H1 (cell line): Measurements from ENCODE around the gene TUBGCP6.

ENCODE experiments used
- ATF2 ChIP-seq: IDR thresholded peaks from 2 replicates; pipeline ENCODE4 v1.6.1; 2012; ENCODE audit warnings: low read length, inconsistent platforms
- CBX8 ChIP-seq: fragments of 300-800, 300-1000 bp; sonication (generic); IDR thresholded peaks from 2 replicates; pipeline ENCODE4 v1.7.1; 2016; ENCODE audit warnings: low read depth, low read length, borderline replicate concordance
- CEBPB ChIP-seq: IDR thresholded peaks from 2 replicates; pipeline ENCODE4 v1.6.1; 2012; ENCODE audit warnings: low read depth, low read length
- CTCF ChIP-seq, 3 experiments: IDR thresholded peaks; 1 replicate in 2 of 3; 2 replicates in 1 of 3; pipeline versions ENCODE4 v1.5.1 to v1.6.1; 2011; ENCODE audit warnings: low read length in 3 of 3, mild to moderate bottlenecking in 3 of 3, inconsistent platforms in 2 of 3, low read depth in 1 of 3, moderate library complexity in 1 of 3; ENCODE audit not compliant: insufficient read depth in 1 of 3; ENCODE audit errors: control extremely low read depth in 1 of 3
- FOSL1 ChIP-seq: IDR thresholded peaks from 2 replicates; pipeline ENCODE4 v1.6.1; 2011; ENCODE audit warnings: mild to moderate bottlenecking, low read depth, low read length, moderate library complexity; ENCODE audit not compliant: insufficient read depth
- KDM1A ChIP-seq: fragments of 200-600, 300-600 bp; sonication (generic); IDR thresholded peaks from 2 replicates; pipeline ENCODE4 v1.7.1; 2016; ENCODE audit warnings: mild to moderate bottlenecking, low read length, borderline replicate concordance
- POLR2A ChIP-seq, 2 experiments: IDR thresholded peaks; 1 replicate in 1 of 2; 2 replicates in 1 of 2; pipeline ENCODE4 v1.6.1; 2011; ENCODE audit warnings: low read depth in 2 of 2, low read length in 2 of 2, mild to moderate bottlenecking in 2 of 2; ENCODE audit errors: control extremely low read depth in 1 of 2
- POLR2AphosphoS5 ChIP-seq: IDR thresholded peaks from 2 replicates; pipeline ENCODE4 v1.6.1; 2011; ENCODE audit warnings: low read depth, low read length
- POU5F1 ChIP-seq: IDR thresholded peaks from 2 replicates; pipeline ENCODE4 v1.6.1; 2011; ENCODE audit warnings: low read depth, mild to moderate bottlenecking, low read length, moderate library complexity
- SIN3A ChIP-seq, 2 experiments: IDR thresholded peaks in 1 of 2; conservative IDR thresholded peaks in 1 of 2; 2 replicates each; pipeline ENCODE4 v1.6.1; 2011 to 2012; ENCODE audit warnings: low read length in 2 of 2, improper control_type of control experiment in 1 of 2, low read depth in 1 of 2, mild to moderate bottlenecking in 1 of 2

- TF ChIP-seq CTCF (IDR thresholded peaks at IDR 0.05; ENCODE audit: control extremely low read depth in 1 of 3, insufficient read depth in 1 of 3, low read depth in 1 of 3, low read length in 3 of 3): peak; percentile 42 to 50 (median 42)
- no peak for TF ChIP-seq ATF2
- TF ChIP-seq CBX8: no peak
- TF ChIP-seq POLR2AphosphoS5: no peak
- no peak for TF ChIP-seq POLR2A (IDR thresholded peaks at IDR 0.05; ENCODE audit: control extremely low read depth in 1 of 2, low read depth in 2 of 2, low read length in 2 of 2)
- no peak for TF ChIP-seq CEBPB
- TF ChIP-seq KDM1A: no peak
- TF ChIP-seq FOSL1: no peak
- TF ChIP-seq POU5F1: no peak
- TF ChIP-seq SIN3A (conservative IDR thresholded peaks at IDR 0.05 in 1 of 2, IDR thresholded peaks at IDR 0.05 in 1 of 2; ENCODE audit: low read depth in 1 of 2, low read length in 2 of 2): no peak
Observed at GRCh38 chr22:50221410-50222300, 23.2 kb downstream of the TUBGCP6 start.
